H1 (cell line): ENCODE measurements around the gene PDE4B. TPM values are rescaled to one million over a fixed set of nuclear protein-coding genes. Genes with fewer than 3 reads are reported as not detected.

Experiments used
- ATF3 ChIP-seq: IDR thresholded peaks from 2 replicates; pipeline ENCODE4 v1.6.1; 2011; ENCODE audit warnings: low read depth, mild to moderate bottlenecking, low read length; ENCODE audit not compliant: insufficient read depth
- BACH1 ChIP-seq: IDR thresholded peaks from 2 replicates; pipeline ENCODE4 v1.6.1; 2012; ENCODE audit warnings: low read length, improper control_type of control experiment
- CBX8 ChIP-seq: fragments of 300-800, 300-1000 bp; sonication (generic); IDR thresholded peaks from 2 replicates; pipeline ENCODE4 v1.7.1; 2016; ENCODE audit warnings: low read depth, low read length, borderline replicate concordance
- CTBP2 ChIP-seq: IDR thresholded peaks from 2 replicates; pipeline ENCODE4 v1.7.0; 2011; ENCODE audit warnings: borderline replicate concordance, mild to moderate bottlenecking, moderate library complexity, mixed read lengths, low read length; ENCODE audit not compliant: insufficient read depth, insufficient read length
- GABPA ChIP-seq: IDR thresholded peaks from 2 replicates; pipeline ENCODE4 v1.6.1; 2011; ENCODE audit warnings: mild to moderate bottlenecking, low read length, moderate library complexity, borderline replicate concordance; ENCODE audit not compliant: insufficient read depth
- JUND ChIP-seq: IDR thresholded peaks from 2 replicates; pipeline ENCODE4 v1.6.1; 2011; ENCODE audit warnings: mild to moderate bottlenecking, improper control_type of control experiment, low read length
- KDM5A ChIP-seq: fragments of 200-600 bp; IDR thresholded peaks from 2 replicates; pipeline ENCODE4 v1.7.1; 2012; ENCODE audit warnings: mild to moderate bottlenecking, low read length, inconsistent platforms, mixed read lengths
- NANOG ChIP-seq: IDR thresholded peaks from 2 replicates; pipeline ENCODE4 v1.6.1; 2011; ENCODE audit warnings: low read length, low read depth, mild to moderate bottlenecking, inconsistent platforms; ENCODE audit not compliant: insufficient read depth, poor library complexity, severe bottlenecking
- POLR2A ChIP-seq, 2 experiments: IDR thresholded peaks; 1 replicate in 1 of 2; 2 replicates in 1 of 2; pipeline ENCODE4 v1.6.1; 2011; ENCODE audit warnings: low read depth in 2 of 2, low read length in 2 of 2, mild to moderate bottlenecking in 2 of 2; ENCODE audit errors: control extremely low read depth in 1 of 2
- ZNF274 ChIP-seq: IDR thresholded peaks from 2 replicates; pipeline ENCODE4 v1.7.0; 2012; ENCODE audit warnings: low read length, borderline replicate concordance; ENCODE audit errors: extremely low read depth
- polyA plus RNA-seq, 7 experiments: library from polyadenylated mRNA; depleted of rRNA in 3 of 7; stranded (reverse) in 5 of 7; unstranded in 2 of 7; fragments of >200 nt in 5 of 7; fragments of 200-250 nt in 2 of 7; gene quantifications; 1 replicate in 5 of 7; 2 replicates in 1 of 7; 4 replicates in 1 of 7; pipeline versions ENCODE4 v1.2.1 to v1.2.3, GENCODE V29; 2011 to 2013; ENCODE audit warnings: missing spikeins in 2 of 7, mixed read lengths in 2 of 7
- total RNA-seq: library from RNA; stranded (reverse); fragmentation: NEBNext Ultra II Directional; extraction: Animal tissue kit (Norgen Biotek cat#: 25700); gene quantifications from 2 replicates; pipeline ENCODE4 v1.2.1, GENCODE V29; 2021
- TF ChIP-seq, protein P1 (sequence below): fragments of 300-600 bp; sonication (generic); IDR thresholded peaks from 2 replicates; pipeline ENCODE4 v1.7.1; 2012; ENCODE audit warnings: low read length, moderate library complexity, mild to moderate bottlenecking, inconsistent platforms; ENCODE audit not compliant: insufficient replicate concordance

Gene PDE4B
- total and polyA plus RNA-seq, 2 of the 8 experiments (the other 6 are each of a cell fraction or from before 2014, with no cell fraction given), result 5.0 to 15.1 TPM

- TF ChIP-seq, protein P1, sequence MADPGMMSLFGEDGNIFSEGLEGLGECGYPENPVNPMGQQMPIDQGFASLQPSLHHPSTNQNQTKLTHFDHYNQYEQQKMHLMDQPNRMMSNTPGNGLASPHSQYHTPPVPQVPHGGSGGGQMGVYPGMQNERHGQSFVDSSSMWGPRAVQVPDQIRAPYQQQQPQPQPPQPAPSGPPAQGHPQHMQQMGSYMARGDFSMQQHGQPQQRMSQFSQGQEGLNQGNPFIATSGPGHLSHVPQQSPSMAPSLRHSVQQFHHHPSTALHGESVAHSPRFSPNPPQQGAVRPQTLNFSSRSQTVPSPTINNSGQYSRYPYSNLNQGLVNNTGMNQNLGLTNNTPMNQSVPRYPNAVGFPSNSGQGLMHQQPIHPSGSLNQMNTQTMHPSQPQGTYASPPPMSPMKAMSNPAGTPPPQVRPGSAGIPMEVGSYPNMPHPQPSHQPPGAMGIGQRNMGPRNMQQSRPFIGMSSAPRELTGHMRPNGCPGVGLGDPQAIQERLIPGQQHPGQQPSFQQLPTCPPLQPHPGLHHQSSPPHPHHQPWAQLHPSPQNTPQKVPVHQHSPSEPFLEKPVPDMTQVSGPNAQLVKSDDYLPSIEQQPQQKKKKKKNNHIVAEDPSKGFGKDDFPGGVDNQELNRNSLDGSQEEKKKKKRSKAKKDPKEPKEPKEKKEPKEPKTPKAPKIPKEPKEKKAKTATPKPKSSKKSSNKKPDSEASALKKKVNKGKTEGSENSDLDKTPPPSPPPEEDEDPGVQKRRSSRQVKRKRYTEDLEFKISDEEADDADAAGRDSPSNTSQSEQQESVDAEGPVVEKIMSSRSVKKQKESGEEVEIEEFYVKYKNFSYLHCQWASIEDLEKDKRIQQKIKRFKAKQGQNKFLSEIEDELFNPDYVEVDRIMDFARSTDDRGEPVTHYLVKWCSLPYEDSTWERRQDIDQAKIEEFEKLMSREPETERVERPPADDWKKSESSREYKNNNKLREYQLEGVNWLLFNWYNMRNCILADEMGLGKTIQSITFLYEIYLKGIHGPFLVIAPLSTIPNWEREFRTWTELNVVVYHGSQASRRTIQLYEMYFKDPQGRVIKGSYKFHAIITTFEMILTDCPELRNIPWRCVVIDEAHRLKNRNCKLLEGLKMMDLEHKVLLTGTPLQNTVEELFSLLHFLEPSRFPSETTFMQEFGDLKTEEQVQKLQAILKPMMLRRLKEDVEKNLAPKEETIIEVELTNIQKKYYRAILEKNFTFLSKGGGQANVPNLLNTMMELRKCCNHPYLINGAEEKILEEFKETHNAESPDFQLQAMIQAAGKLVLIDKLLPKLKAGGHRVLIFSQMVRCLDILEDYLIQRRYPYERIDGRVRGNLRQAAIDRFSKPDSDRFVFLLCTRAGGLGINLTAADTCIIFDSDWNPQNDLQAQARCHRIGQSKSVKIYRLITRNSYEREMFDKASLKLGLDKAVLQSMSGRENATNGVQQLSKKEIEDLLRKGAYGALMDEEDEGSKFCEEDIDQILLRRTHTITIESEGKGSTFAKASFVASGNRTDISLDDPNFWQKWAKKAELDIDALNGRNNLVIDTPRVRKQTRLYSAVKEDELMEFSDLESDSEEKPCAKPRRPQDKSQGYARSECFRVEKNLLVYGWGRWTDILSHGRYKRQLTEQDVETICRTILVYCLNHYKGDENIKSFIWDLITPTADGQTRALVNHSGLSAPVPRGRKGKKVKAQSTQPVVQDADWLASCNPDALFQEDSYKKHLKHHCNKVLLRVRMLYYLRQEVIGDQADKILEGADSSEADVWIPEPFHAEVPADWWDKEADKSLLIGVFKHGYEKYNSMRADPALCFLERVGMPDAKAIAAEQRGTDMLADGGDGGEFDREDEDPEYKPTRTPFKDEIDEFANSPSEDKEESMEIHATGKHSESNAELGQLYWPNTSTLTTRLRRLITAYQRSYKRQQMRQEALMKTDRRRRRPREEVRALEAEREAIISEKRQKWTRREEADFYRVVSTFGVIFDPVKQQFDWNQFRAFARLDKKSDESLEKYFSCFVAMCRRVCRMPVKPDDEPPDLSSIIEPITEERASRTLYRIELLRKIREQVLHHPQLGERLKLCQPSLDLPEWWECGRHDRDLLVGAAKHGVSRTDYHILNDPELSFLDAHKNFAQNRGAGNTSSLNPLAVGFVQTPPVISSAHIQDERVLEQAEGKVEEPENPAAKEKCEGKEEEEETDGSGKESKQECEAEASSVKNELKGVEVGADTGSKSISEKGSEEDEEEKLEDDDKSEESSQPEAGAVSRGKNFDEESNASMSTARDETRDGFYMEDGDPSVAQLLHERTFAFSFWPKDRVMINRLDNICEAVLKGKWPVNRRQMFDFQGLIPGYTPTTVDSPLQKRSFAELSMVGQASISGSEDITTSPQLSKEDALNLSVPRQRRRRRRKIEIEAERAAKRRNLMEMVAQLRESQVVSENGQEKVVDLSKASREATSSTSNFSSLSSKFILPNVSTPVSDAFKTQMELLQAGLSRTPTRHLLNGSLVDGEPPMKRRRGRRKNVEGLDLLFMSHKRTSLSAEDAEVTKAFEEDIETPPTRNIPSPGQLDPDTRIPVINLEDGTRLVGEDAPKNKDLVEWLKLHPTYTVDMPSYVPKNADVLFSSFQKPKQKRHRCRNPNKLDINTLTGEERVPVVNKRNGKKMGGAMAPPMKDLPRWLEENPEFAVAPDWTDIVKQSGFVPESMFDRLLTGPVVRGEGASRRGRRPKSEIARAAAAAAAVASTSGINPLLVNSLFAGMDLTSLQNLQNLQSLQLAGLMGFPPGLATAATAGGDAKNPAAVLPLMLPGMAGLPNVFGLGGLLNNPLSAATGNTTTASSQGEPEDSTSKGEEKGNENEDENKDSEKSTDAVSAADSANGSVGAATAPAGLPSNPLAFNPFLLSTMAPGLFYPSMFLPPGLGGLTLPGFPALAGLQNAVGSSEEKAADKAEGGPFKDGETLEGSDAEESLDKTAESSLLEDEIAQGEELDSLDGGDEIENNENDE, result no peak
- no peak for TF ChIP-seq NANOG
- no peak for TF ChIP-seq KDM5A
- no peak for TF ChIP-seq ATF3
- no peak for TF ChIP-seq CBX8
- no peak for TF ChIP-seq BACH1
- no peak for TF ChIP-seq CTBP2
- no peak for TF ChIP-seq JUND
- TF ChIP-seq GABPA, result no peak
- no peak for TF ChIP-seq POLR2A (IDR thresholded peaks at IDR 0.05; ENCODE audit: control extremely low read depth in 1 of 2, low read depth in 2 of 2, low read length in 2 of 2)
- no peak for TF ChIP-seq ZNF274
- TF ChIP-seq, all 59 proteins: peak for 0
These were observed 347.4 kb downstream of the PDE4B start (continued) for GRCh38 chr1:66140072-66140471.
